GM19455 (cell line): ENCODE results near the gene SACM1L.
"Not testable (repeated sequence)": the region's sequence is repeated elsewhere in the genome, so short reads cannot be mapped to it uniquely, and the experiment has no call there.

ENCODE experiments used
- ATAC-seq: cut with Tn5 transposase; IDR thresholded peaks from one replicate; pipeline ENCODE4 v1.9.1; 2021; ENCODE audit not compliant: unreplicated experiment

Gene SACM1L

DNA sequence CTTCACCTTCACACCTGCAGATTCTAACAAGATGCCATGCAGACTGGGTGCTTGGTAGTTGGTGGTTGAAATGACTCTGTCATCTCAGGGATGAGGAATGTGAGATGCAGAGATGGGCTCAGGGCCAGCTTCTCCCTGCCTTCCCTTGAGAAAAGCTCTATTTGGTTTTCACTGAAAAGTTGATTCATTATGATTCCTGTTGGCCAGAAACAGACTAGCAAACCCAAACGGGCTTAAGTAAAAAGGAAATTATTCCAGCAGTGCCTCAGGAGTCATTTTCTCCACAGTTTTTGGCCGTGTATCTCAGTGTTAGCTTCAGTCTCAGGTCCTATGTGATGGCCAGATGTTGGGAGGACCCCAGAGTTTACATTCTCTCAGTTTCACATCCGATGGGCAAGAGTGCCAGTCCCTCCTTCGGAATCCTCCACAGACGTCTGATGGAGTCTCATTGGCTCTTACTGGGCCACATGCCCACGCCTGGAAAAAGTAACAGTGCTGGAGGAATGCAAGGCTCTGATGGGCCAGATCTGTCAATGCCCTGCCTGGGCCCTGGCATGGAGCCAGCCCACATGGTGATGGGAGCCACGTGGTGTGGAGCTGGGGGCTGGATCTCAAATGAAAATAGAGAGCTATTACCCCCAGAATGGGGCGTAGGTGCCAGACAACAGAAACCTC lies 22.3 kb upstream of the SACM1L start:
- no peak for ATAC-seq

DNA sequence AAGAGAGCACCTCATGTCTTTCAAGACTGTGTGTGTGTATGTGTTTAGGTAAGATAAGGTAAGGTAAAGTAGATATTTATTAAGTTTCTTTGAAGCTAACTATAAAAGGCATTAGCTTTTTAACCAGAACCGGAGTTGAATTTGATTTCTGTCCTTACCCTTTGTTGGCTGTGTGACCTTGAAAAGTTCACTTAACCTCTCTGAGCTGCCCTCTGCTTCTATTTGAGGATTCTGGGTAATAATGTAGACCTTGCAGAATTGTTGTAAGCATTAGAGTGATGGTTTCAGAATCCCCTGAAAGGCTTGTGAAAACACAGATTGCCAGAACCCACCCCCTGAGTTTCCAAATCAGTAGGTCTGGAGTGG lies 21.6 kb upstream of the SACM1L start:
- no peak for ATAC-seq

DNA sequence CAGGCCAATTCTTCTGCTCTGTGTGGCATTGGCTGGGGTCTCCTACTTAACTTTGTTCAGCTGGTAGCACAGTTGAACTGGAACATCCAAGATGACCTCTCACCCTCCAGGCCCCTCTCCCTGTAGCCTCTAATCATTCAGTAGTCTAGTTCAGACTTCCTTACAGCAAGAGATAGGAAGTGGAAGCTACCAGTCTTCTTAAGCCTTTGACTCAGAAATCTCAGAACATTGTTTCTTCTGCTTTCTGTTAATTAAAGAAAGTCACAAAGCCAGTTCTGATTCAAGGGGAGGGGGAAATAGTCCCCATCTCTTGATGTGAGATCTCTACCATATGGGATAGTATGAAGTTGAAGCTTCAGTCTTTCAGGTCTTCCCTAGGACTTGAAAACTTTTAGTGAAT lies 18.8 kb upstream of the SACM1L start:
- ATAC-seq, result no peak

DNA sequence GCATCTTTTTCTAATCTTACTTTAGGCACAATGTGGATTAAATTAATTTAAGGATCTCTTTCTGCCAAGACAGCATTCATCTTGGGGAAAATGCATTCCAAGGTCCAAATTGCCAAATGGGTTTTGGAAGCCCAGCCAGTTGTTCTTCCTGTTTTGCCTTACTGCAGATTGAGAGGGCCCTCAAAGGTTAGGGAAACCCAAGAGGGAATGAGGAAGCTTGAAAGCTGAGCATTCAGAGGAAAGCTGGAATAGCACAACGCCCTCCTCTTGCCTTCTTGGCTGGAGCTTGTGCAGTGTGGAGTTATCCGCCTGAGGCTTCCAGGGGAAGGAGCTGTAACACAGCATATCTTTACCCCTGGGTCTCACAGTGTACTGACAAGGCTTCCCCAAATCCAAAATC lies 18.2 kb upstream of the SACM1L start:
- no peak for ATAC-seq

DNA sequence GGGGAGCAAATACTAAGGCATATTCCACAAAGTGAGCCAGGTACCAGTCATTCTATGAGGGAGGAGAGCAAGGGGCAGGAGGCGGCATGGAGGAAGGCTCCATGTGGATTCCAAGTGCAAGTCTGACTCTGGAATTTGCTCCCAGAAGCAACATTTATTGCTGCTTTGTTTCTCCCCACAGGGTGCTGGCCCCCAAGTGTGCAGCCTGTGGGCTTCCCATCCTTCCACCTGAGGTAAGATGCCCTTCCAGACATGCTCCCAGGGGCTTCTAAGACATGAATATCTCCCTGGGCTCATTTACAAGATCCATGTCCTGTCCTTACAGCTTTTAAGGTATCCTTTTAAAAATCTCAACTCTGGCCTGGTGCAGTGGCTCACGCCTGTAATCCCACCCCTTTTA lies 15.9 kb upstream of the SACM1L start:
- ATAC-seq, result no peak

DNA sequence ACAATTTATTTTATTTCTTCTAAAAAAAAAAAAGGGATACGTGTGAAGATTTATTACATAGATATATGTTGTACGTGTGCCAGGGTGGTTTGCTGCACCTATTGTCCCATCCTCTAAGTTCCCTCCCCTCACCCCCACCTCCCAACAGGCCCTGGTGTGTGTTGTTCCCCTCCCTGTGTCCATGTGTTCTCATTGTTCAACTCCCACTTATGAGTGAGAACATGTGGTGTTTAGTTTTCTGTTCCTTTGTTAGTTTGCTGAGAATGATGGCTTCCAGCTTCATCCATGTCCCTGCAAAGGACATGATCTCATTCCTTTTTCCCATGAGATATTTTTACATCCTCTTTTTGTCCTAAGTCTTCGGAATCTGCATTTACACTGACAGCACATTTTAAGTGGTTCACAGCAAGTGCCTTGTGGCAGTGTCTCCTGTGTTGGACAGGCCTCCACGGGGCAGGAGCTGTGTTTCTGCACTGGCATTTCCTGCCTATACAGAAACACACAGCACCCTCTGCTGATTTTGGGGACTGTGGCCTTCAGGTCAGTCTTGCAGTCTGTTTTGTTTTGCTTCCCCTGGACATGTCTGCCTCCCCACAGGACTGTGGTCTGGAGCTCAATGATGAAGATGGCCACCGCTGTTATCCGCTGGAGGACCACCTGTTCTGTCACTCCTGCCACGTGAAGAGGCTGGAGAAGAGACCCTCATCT lies 12.7 kb upstream of the SACM1L start:
- ATAC-seq, result no peak

DNA sequence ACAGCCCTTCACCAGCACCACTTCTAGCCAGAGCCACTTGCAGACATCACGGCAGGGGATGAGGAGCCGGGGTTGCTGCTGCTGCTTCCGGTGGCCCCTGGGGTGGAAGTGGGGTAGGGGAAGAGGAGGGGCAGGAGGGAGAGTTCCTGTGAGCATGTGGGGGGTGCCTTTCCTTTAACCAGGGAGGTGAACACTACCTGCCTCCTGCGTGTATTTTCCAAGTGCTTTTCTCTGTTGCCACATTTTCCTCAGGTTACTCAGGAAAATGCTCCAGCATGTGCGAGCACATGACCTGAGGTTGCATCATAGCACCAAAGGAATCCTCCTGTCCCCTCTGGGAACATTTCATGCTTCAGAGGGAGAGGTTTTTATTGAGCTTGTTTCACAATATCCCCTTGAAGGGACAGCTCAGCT lies 12.2 kb upstream of the SACM1L start:
- no peak for ATAC-seq

DNA sequence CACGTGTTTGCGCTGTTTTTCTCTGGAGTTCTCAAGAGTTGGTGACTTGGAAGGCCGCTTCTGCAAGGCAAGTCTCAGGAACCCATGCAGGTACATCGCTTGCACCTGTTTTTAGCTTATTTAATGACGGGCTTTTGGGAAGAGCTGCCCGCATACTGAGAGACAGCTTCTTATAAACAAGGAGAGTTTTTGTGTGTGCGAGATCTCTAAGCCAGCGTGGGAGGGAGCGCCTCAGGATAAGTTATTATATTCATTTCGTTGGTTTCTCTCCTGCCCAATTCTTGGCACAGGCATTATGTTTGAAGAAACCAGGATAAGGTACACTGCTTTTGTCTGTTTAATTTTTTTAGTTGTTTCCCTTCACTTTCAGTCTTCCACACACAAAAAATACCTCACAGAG lies 11.4 kb upstream of the SACM1L start:
- no peak for ATAC-seq

DNA sequence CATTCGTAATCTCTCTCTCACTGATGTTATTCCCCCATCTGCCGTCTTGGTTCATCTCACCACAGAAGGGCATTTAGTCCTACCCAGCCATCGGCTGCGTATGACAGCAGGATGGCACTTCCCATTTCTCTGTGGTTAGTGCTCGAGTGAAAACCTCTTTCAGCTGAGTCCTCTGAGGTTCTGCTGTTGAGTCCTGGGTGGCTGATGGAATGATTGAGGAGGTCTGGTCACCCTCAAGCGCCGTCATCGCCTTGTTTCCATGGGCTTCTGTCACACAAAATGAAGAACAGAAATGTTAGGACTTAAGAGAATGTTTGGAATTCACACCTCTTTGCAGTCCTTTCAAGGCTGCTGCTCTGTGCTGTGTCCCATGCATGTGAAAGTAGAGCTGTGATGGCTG lies 9.4 kb upstream of the SACM1L start:
- ATAC-seq, result no peak

DNA sequence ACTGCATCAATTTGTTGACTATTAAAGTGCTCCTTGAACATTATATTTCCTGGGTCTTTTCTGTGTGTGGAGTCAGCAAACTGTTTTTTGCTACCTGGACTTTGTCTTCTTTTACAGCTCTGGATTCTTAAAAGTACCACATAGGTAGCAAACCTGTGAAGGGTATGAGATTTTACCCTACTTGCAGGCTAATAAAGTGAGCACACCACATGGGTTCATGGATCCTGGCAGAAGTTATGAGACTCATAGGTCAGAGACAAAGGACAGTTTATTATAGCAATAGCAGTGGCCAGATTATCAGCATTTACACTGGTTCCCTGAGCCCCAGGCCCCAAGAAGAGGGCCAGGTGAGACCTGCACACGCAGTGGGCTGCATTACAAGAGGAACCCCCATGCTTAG lies 8.0 kb upstream of the SACM1L start:
- no peak for ATAC-seq

DNA sequence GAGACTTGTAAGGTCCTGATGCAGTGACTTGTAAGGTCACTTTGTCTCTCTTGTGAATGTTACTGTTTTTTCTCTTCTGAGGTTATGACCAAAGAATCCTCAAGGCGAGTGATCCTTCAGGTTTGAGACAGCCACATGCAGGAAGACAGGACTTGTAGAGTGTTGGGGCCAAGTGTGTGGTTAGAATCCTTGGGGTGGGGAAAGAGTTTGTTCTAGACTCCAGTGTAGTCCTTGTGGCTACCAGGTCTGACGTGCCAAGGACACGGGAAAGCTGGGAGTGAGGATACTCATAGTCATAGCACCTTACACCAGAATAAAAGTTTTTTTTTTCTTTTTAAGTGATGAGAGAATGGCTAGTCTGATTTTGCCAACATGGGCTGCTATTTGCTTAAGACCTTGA lies 7.3 kb upstream of the SACM1L start:
- no peak for ATAC-seq

DNA sequence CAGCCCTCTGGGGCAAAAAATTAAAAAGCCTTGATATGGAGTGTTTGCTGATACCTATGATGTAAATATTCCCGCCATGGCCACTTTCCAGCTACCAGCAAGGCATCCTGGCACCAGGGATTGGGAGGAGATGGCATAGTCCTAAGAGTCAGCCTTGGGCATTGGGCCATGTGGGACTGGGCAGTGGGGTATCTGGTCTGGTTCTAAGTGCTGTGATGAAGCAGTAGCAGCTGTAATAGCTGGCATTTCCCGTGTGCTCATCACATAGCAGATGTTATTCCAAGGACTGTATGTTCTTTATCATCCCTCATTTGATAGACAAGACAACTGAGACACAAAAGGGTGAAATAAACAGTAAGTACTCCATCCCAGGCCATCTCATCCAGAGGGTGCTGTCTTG lies 6.9 kb upstream of the SACM1L start:
- ATAC-seq, result no peak

DNA sequence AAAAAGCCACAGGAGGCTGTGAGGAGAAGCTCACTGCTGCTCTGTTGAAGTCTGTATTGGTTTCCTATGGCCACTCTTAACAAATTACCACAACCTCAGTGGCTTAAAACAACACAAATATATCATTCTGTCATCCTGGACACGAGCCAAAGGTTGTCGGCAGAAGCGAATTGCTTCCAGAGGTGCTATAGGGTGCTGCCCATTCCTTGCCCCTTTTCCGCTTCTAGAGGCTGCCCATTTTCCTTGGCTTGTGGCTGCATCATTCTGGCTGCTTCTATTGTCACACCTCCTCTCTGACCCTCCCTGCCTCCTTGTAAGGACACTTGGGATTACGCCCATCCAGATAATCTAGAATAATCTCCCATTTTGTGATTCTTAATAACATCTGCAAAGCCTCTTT lies 6.4 kb upstream of the SACM1L start:
- ATAC-seq, result no peak

DNA sequence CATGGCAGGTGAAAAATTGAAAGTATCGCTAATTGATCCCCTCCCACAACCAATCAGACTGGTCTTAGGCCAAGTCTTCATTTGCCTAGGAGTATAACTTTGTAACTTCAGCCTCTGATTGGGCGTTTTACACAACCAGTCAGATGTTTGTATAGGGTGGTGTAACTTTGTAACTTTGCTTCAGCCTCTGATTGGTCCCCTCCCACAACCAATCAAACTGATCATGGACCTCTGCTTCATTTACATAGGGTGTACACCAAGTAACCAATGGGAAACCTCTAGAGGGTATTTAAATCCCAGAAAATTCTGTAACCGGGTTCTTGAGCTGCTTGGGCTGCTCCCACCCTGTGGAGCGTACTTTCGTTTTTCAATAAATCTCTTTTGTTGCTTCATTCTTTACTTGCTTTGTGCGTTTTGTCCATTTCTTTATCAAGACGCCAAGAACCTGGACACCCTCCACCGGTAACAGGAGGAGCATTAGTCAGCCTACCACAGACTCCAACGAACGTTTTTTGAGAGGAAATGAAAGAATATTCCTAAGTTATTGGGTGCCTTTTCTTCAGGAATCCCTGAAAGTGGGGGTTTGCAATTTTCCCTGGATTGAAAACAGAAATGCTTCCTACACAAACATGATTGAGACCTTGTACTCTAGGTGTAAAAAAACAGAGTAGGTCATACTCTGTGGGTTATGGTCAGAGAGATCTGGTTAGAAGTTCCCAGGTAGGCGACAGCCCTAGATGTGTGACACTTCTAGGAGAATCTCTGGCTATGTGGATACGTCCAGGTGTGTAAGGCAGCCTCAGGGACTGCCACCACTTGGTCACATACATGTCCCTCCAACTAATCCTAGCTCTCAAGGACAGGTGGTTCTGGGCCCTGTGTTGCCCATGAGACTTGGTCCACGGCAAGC lies 5.5 kb upstream of the SACM1L start:
- no peak for ATAC-seq

DNA sequence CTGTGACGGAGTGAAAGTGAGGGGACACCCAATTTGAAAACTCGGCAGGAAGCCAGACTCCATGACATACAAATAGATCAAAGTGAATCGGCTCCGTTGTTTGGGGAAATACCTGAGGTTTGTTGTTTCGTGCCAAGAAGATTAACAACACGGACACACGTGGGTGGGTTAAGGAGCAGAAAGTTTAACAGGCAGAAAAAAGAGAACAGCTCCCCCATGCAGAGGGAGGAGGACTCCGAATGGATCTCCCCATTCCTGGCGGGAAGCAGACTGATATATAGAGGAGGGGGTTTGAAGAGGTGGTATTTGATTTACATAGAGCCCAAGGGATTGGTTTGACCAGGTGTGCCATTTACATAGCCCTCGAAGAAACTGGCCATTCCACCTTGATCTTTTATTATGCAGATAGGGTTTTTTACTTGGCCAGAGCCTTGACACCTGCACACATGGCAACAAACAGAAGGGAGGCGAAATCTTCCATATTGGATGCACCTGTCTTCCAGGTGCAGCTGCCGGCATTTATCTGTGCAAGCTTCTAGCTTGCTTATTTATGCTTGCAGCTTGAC lies 4.8 kb upstream of the SACM1L start:
- no peak for ATAC-seq

DNA sequence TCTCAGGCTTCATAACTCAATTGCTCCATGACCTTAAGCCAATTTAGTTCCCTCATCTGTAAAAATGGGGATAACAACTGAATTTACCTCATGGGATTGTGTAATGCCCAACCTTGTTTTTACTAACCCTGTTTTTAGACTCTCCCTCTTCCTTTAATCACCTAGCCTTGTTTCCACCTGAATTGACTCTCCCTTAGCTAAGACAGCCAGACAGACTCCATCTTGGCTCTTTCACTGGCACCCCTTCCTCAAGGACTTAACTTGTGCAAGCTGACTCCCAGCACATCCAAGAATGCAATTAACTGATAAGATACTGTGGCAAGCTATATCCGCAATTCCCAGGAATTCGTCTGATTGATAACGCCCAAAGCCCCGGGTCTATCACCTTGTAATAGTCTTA lies 3.5 kb upstream of the SACM1L start:
- ATAC-seq, result not testable (repeated sequence)

DNA sequence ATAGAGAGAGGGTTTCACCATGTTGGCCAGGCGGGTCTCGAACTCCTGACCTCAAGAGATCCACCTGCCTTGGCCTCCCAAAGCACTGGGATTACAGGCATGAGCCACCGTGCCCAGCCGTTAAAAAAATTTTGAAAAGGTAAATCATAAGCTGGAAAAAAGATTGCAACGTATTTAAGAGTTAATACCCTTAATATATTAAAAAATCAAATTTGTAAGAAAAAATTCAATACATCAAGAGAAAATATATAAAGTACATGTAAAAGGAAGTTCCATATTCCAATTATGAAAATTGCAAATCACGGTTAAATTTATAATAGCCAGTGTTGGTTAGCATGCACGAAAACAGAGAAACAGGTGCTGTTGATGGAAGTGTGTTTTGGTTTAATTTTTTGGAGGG lies 2.3 kb upstream of the SACM1L start:
- no peak for ATAC-seq

DNA sequence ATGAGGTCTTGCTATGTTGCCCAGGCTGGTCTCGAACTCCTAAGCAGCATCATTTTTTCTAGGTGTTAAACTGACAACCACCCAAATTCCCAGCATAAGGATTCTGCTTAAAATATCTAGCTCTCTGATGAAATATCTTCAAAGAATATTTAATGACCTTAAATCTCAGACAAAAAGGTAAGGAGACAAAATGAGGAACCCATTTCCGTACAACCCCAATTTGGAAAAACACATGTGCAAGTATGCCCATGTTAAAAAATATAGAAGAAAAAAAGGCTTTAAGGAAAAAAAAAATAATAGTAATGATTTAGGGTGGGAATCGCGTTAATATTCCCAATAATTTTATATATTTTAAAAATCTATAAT lies 1.4 kb upstream of the SACM1L start:
- no peak for ATAC-seq

DNA sequence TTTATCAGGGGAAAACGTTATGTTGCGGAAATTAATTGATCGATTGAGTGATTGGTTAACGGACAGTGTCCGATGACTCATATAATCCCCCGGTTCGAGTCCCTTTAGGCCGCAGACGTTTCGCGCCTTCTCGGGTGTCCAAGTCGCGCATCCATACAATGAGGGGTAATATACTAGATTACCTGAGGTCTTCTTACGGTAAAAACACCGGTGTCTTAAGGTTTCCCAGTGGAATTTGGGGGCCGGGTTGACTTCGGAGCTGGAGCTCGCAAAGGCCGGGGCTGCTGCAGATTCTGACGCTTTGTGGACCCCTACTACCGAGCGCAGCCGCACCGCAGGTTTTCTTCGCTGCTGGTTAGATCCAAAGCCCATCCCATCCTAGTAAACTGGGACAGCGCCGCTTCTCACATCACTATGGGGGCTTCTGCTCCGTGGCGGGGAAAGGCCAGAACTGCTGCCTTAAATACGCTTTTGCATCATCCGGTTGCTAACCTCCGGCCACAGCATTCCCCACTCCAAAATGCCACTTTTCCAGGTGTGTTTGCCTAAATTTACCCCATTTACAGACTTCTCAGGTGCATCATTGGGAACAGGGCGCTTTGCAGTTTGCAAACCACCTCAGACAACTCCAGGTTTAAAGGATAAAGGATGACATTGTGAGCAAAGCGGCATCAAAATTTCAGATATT lies 858 bp upstream of the SACM1L start:
- no peak for ATAC-seq

DNA sequence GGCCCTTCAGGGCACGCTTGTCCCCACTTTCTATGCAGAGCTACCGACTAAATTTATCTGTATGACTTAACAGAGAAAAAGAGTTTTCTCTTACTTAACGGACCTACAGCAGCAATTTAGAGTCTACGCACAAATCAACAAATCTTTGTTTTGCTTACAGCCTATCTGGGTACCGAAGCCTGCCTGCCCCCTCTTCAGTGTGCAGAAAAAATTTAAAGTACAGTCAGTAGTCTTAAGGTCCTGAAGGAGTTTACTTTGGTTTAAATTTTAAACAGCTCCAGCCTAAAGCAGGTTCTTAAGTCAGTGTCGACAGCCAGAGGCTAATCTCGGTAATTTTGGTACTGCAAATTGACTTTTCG lies 570 bp downstream of the SACM1L start:
- no peak for ATAC-seq

DNA sequence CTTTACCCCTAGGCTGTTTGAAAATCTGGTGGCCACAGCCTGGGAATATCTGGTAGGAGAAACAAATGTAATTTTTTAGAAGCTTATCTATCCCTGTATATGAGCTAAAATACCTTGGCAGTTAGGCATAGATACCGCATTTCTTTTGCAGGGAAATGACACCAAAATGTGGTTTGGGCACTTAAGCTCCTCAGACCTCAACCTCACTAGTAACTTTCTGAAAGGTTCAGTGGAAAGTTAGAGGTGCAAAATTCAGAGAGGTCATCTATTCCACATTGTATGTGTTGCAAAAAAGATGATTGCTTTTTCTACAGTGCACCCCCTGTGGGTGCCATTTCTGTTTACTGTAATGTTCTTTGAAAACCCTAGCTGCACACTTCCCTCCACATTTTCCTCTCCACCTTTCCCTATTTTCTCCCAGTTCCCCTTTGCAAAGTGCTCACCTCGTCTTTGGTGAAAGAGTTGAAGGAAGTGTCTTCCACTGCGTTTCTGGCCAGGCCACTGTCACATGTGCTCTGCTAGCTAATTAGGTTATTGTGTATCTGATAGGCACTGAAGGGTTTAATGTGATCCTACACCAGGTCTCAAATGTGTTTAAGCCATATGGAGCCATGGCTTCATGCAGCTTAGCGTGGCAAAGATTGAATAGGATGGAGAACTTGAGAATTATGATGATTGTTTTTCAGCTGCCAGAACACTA lies 1.3 kb downstream of the SACM1L start:
- no peak for ATAC-seq
